PC-3 (cell line): ENCODE results near the gene FEN1.

ENCODE experiments used
- CTCF ChIP-seq: fragments of 300-600 bp; sonication (generic); conservative IDR thresholded peaks from 2 replicates; pipeline ENCODE4 v1.5.1; 2017; ENCODE audit warnings: antibody characterized with exemption, low read depth, mild to moderate bottlenecking, low read length
- EZH2 ChIP-seq: fragments of 300-600 bp; sonication (generic); IDR thresholded peaks from one replicate; pipeline ENCODE4 v1.6.1; 2017; ENCODE audit warnings: antibody characterized with exemption, mild to moderate bottlenecking, low read length; ENCODE audit not compliant: unreplicated experiment
- EZH2phosphoT487 ChIP-seq: fragments of 300-600 bp; sonication (generic); IDR thresholded peaks from 2 replicates; pipeline ENCODE4 v1.6.1; 2018; ENCODE audit warnings: mild to moderate bottlenecking, antibody characterized with exemption, low read length, borderline replicate concordance

GRCh38 chr11:61771985-61772455 is 20.7 kb upstream of the FEN1 start:
- no peak for TF ChIP-seq CTCF
- TF ChIP-seq EZH2 = no peak
- TF ChIP-seq EZH2phosphoT487 = no peak
